BJ (cell line): ENCODE measurements around the gene CEACAM16. TPM values are rescaled to one million over a fixed set of nuclear protein-coding genes. Genes with fewer than 3 reads are reported as not detected.

ENCODE experiments used
- CTCF ChIA-PET: fragments of 350-600 bp; formaldehyde crosslinking; extraction: SDS; loops from one replicate; lab custom pipeline; 2021; ENCODE audit warnings: antibody characterized with exemption, inconsistent platforms; lab: Yijun Ruan, JAX
- POLR2A ChIA-PET: fragments of 300-600 bp; sonication (Branson Sonifier 250); formaldehyde crosslinking; extraction: SDS; loops from one replicate; lab custom pipeline; 2021; ENCODE audit warnings: antibody characterized with exemption; lab: Charles Lee
- DNase-seq: peaks from one replicate; pipeline ENCODE4 v3.0.0-alpha.2; 2011; ENCODE audit warnings: low read depth
- H3K27me3 ChIP-seq: 2 replicates; pipeline ENCODE4 v1.6.0; 2011; ENCODE audit warnings: low read length; ENCODE audit not compliant: control insufficient read depth, insufficient read depth
- H3K36me3 ChIP-seq: 2 replicates; pipeline ENCODE4 v1.5.1; 2011; ENCODE audit warnings: low read length; ENCODE audit not compliant: control insufficient read depth, insufficient read depth
- H3K4me3 ChIP-seq: 2 replicates; pipeline ENCODE4 v1.5.1; 2011; ENCODE audit warnings: low read depth, mild to moderate bottlenecking, control low read depth, low read length
- polyA plus RNA-seq: library from polyadenylated mRNA; depleted of rRNA; stranded (reverse); fragments of >200 nt; gene quantifications from 2 replicates; pipeline ENCODE4 v1.2.3, GENCODE V29; 2011
- TF ChIP-seq, protein P1 (sequence below): IDR thresholded peaks from 2 replicates; pipeline ENCODE4 v1.5.1; 2011; ENCODE audit warnings: low read depth, mild to moderate bottlenecking, control low read depth, inconsistent platforms, low read length, moderate library complexity; ENCODE audit not compliant: insufficient read depth

CEACAM16 gene
- polyA plus RNA-seq, 1 experiment = not detected

DNA sequence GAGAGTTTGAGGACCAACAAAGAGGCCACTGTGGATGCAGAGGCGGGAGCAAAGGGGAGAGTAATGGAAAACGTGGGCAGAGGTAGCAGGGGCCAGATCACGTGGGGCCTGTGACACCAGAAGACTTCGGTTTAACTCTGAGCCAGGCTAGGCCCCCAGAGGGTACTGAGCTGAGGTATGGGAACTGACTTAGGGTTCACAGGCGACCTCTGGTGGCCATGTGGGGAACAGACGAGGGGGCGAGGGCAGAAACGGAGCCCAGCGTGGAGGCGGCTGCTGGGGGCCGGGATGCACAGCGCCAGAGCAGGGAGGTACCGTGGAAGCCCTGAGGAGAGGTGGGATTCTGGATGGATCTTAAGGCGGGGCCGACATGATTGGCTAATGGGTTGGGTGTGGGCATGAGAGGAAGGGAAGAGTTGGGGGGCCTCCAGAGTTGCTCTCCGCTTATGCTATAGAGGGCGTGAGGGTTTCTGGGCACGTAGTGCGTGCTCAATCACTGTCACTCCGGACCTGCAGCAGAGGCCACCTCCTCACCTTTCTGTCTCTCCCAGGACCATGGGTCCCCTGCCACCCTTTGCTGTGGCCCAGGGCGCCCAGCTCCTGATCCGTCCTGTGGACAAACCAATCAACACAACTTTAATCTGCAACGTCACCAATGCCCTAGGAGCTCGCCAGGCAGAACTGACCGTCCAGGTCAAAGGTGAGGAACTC, 41.6 kb upstream of the CEACAM16 start:
- peaks cover 43% of the 10 kb centered on the region for H3K36me3 ChIP-seq
- H3K27me3 ChIP-seq = no peaks in the 10 kb centered on the region
- ChIA-PET CTCF (interaction anchor here (0.9 to 5.6 kb wide), 24 partner anchors 9 to 192 kb away, joined by 3 to 82 read pairs (median 6); partner anchors contain the start of genes IGSF23, NECTIN2 and PVR), POLR2A (no interaction called here)
- TF ChIP-seq, protein P1, sequence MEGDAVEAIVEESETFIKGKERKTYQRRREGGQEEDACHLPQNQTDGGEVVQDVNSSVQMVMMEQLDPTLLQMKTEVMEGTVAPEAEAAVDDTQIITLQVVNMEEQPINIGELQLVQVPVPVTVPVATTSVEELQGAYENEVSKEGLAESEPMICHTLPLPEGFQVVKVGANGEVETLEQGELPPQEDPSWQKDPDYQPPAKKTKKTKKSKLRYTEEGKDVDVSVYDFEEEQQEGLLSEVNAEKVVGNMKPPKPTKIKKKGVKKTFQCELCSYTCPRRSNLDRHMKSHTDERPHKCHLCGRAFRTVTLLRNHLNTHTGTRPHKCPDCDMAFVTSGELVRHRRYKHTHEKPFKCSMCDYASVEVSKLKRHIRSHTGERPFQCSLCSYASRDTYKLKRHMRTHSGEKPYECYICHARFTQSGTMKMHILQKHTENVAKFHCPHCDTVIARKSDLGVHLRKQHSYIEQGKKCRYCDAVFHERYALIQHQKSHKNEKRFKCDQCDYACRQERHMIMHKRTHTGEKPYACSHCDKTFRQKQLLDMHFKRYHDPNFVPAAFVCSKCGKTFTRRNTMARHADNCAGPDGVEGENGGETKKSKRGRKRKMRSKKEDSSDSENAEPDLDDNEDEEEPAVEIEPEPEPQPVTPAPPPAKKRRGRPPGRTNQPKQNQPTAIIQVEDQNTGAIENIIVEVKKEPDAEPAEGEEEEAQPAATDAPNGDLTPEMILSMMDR = peak; percentile 91
- no peak overlapping the region for H3K4me3 ChIP-seq
- no peak for DNase-seq

DNA sequence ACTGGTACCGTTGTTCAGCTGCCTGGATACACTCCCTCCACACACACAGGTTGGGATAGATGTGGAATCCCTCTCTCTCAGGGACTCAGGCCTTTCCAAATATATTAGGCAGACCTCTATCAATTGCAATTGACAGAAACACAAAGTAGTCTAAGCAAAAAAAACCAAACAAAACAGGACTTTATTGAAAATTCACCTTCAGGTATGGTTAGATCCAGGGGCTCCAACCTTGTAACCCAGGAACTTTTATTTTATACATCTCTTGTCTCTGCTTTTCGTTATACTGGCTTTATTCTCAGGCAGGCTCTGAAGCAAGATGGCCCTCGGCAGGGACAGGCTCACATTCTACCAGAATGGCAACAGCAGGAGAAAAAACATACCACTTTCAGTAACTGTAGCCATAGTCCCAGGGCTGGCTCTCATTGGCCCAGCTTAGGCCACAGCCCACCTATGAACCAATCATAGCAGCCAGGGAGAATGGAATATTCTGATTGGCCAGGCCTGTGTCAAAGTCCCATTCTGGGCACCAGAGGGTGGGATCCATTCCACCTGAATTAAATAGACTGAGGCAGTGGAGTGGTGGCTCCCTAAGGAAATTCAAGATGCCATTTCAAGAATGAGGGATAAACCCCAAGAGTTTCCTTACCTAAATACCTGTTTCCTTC, 40.8 kb upstream of the CEACAM16 start:
- ChIA-PET CTCF (interaction anchor here (1.5 to 5.6 kb wide), 13 partner anchors 10 to 96 kb away, joined by 4 to 82 read pairs (median 11); partner anchors contain the start of gene PVR), POLR2A (no interaction called here)

DNA sequence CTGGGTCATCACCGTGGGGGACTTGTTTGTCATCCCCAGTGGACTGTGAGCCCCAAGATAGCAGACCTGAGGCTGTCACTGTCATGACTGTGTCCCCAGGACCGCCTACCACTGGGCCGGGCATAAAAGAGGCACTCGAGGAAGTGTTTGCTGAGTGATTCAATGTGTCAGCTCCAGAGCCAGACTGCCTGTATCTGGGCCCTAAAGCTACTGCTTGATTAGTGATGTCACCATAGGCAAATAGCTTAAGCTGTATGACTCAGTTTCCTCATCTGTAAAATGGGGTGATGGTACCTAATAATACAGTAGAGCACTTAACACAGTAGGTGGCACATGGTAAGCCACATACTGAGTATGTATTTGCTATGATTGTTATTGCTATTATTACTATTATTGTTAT, 38.9 kb upstream of the CEACAM16 start:
- no peak for DNase-seq
- Histone ChIP-seq H3K36me3 (peaks cover 37% of the 10 kb centered on the region), H3K27me3 (no peaks in the 10 kb centered on the region), H3K4me3 (no peak overlapping the region)
- TF ChIP-seq, protein P1 = no peak
- ChIA-PET CTCF (interaction anchor here (1.0 to 5.6 kb wide), 5 partner anchors 72 to 110 kb away, joined by 3 to 82 read pairs (median 4); no protein-coding TSS in a partner anchor), POLR2A (no interaction called here)

More for the DNA sequence above, 40.8 kb upstream of the CEACAM16 start:
- peaks cover 44% of the 10 kb centered on the region for H3K36me3 ChIP-seq
- TF ChIP-seq, protein P1 = no peak
- no peaks in the 10 kb centered on the region for H3K27me3 ChIP-seq
- no peak overlapping the region for H3K4me3 ChIP-seq
- DNase-seq = no peak

DNA sequence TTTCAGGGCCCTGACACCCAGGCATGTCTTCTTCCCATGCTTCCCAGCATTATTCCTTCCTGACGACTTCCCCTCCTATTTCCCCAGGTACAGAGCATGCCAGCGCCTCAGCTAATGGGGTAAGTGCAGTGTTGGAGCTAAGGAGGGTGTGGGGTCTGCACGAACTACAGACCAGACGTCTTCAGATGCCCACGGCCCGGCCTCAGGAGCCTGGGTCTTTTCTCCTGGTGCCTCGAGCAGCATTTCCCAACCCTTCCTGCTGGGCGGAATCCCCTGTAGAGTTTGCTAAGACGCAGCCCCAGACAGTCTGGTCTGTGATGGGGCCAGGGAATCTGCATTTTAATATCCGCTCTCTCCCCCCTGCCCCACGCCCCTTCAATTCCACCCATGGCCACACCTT, 37.7 kb upstream of the CEACAM16 start:
- TF ChIP-seq, protein P1 = no peak
- H3K36me3 ChIP-seq = peaks cover 35% of the 10 kb centered on the region
- POLR2A ChIA-PET = no interaction called here

DNA sequence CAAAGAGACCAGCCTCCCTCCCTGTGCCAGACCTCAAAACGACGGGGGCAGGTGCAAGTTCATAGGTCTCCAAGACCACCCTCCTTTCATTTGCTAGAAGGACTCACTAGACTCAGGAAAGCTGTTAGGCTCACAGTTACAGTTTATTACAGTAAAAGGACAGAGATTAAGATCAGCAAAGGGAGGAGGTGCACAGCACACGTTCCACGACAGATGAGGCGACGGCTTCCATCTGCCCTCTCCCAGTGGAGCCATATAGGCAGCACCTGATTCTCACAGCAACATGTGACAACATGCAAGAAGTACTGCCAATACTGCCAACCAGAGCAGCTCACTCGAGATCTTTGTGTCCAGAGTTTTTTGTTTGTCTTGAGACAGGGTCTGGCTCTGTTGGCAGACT, 37.0 kb upstream of the CEACAM16 start:
- ChIA-PET POLR2A (no interaction called here), CTCF (interaction anchor here (0.5 to 2.7 kb wide), 8 partner anchors 12 to 585 kb away, joined by 3 to 23 read pairs (median 4); no protein-coding TSS in a partner anchor)
- Histone ChIP-seq H3K27me3 (no peaks in the 10 kb centered on the region), H3K4me3 (no peak overlapping the region), H3K36me3 (peaks cover 33% of the 10 kb centered on the region)
- no peak for DNase-seq
- TF ChIP-seq, protein P1 = no peak

More for the DNA sequence above, 37.7 kb upstream of the CEACAM16 start:
- H3K27me3 ChIP-seq = no peaks in the 10 kb centered on the region
- CTCF ChIA-PET = interaction anchor here (0.7 to 5.6 kb wide), 3 partner anchors 50 to 137 kb away, joined by 3 to 82 read pairs (median 3); no protein-coding TSS in a partner anchor
- H3K4me3 ChIP-seq = no peak overlapping the region
- DNase-seq = no peak
